SK-N-SH treated with all-trans-retinoic acid at 6 μM for 48 hours (cell line): Measurements from ENCODE around the gene NHSL2.

Experiments used
- ARNTL ChIP-seq: fragments of 450-650 bp; formaldehyde crosslinking; IDR thresholded peaks from 2 replicates; pipeline ENCODE4 v1.5.0; 2020; ENCODE audit warnings: low read depth, mild to moderate bottlenecking, moderate library complexity, borderline replicate concordance
- ESRRG ChIP-seq: fragments of 250-450 bp; sonication (Bioruptor Pico); IDR thresholded peaks from 2 replicates; pipeline ENCODE4 v1.6.1; 2021; ENCODE audit warnings: mild to moderate bottlenecking
- ISL1 ChIP-seq: fragments of 250-450 bp; sonication (Bioruptor Pico); IDR thresholded peaks from 2 replicates; pipeline ENCODE4 v2.1.2; 2022; ENCODE audit warnings: mild to moderate bottlenecking, moderate library complexity
- TSHZ2 ChIP-seq: fragments of 250-450 bp; sonication (Bioruptor Pico); IDR thresholded peaks from 2 replicates; pipeline ENCODE4 v1.5.0; 2020; ENCODE audit warnings: mild to moderate bottlenecking, moderate library complexity
- ZNF70 ChIP-seq: fragments of 450-650 bp; formaldehyde crosslinking; IDR thresholded peaks from 2 replicates; pipeline ENCODE4 v1.5.0; 2020; ENCODE audit warnings: mild to moderate bottlenecking, moderate library complexity
- ZNF8 ChIP-seq: fragments of 450-650 bp; formaldehyde crosslinking; IDR thresholded peaks from 2 replicates; pipeline ENCODE4 v1.5.0; 2020; ENCODE audit warnings: mild to moderate bottlenecking, moderate library complexity
- TF ChIP-seq, protein P1 (sequence below): fragments of 250-450 bp; sonication (Bioruptor Pico); IDR thresholded peaks from 2 replicates; pipeline ENCODE4 v1.8.0; 2021; ENCODE audit warnings: low read depth, mild to moderate bottlenecking, moderate library complexity, borderline replicate concordance
- TF ChIP-seq, protein P2 (sequence below): fragments of 250-450 bp; sonication (Bioruptor Pico); IDR thresholded peaks from 2 replicates; pipeline ENCODE4 v1.5.1; 2020; ENCODE audit warnings: low read depth, mild to moderate bottlenecking, moderate library complexity

DNA sequence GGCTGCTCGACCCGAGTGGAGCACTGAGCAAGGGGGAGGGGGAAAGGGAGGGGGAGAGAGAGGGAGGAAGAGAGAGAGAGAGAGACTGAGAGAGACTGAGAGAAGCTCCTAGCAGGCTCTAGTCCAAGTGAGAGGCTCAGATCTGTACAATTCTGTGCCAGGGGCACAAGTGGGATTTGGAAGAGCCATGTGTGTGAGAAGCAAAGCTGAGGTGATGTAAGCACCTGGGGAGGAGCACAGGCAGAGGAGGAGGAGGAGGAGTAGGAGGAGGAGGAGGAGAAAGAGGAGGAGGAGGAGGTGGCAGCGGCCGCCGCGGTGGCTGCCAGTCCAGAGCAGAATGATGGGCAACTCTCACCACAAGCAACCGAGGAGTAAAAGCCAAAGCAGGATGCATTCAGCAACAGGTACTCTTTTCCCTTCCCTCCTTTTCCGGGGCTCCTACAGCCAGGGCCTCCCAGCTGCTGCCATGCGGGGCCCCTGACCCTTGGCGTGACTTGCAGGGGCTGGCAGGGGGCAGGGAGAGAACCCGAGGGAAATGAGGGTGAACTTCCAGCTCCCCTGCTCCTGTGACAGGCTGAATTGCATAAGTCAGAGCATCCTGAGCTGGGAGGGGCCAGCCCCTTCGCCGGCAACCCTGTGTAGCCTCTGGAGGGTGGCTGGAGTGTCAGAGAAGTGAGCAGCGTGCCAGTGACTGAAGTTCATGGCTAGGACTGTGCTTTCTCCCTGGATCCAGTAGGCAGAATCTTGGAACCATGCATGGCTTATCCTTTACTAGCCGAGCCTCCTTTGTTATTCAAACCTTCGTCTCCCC, 158.9 kb downstream of the NHSL2 start:
- no peak for TF ChIP-seq TSHZ2
- TF ChIP-seq ESRRG (CRISPR knock-in tag): no peak
- TF ChIP-seq, protein P1, sequence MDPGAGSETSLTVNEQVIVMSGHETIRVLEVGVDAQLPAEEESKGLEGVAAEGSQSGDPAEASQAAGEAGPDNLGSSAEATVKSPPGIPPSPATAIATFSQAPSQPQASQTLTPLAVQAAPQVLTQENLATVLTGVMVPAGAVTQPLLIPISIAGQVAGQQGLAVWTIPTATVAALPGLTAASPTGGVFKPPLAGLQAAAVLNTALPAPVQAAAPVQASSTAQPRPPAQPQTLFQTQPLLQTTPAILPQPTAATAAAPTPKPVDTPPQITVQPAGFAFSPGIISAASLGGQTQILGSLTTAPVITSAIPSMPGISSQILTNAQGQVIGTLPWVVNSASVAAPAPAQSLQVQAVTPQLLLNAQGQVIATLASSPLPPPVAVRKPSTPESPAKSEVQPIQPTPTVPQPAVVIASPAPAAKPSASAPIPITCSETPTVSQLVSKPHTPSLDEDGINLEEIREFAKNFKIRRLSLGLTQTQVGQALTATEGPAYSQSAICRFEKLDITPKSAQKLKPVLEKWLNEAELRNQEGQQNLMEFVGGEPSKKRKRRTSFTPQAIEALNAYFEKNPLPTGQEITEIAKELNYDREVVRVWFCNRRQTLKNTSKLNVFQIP: no peak
- TF ChIP-seq ARNTL (CRISPR knock-in tag): no peak
- TF ChIP-seq ZNF8 (CRISPR knock-in tag): no peak
- TF ChIP-seq ISL1 (CRISPR knock-in tag): no peak
- TF ChIP-seq, protein P2, sequence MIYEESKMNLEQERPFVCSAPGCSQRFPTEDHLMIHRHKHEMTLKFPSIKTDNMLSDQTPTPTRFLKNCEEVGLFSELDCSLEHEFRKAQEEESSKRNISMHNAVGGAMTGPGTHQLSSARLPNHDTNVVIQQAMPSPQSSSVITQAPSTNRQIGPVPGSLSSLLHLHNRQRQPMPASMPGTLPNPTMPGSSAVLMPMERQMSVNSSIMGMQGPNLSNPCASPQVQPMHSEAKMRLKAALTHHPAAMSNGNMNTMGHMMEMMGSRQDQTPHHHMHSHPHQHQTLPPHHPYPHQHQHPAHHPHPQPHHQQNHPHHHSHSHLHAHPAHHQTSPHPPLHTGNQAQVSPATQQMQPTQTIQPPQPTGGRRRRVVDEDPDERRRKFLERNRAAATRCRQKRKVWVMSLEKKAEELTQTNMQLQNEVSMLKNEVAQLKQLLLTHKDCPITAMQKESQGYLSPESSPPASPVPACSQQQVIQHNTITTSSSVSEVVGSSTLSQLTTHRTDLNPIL: no peak
- no peak for TF ChIP-seq ZNF70 (CRISPR knock-in tag)
